Neural cell (in vitro differentiated cells): Measurements from ENCODE around the gene RAB40B. TPM values are rescaled to one million over a fixed set of nuclear protein-coding genes. Genes with fewer than 3 reads are reported as not detected.

Source experiments
- H2AFZ ChIP-seq: fragments of 200-600, 300-800 bp; sonication (generic), shearing (Covaris generic); 2 replicates; pipeline ENCODE4 v1.6.0; 2014; ENCODE audit warnings: low read depth, mild to moderate bottlenecking, antibody characterized with exemption, low read length, moderate library complexity
- H3F3A ChIP-seq: fragments of 200-600 bp; shearing (Covaris generic); 2 replicates; pipeline ENCODE4 v1.6.1; 2016; ENCODE audit warnings: mild to moderate bottlenecking, moderate library complexity, mixed read lengths, antibody characterized with exemption, low read length; ENCODE audit not compliant: insufficient read depth, poor library complexity, severe bottlenecking
- H3K27ac ChIP-seq: fragments of 200-600, 300-800 bp; sonication (generic), shearing (Covaris generic); 2 replicates; pipeline ENCODE4 v1.5.1; 2014; ENCODE audit warnings: mild to moderate bottlenecking, low read length, moderate library complexity
- H3K27me3 ChIP-seq: fragments of 300-800, 200-600 bp; sonication (generic), shearing (Covaris generic); 2 replicates; pipeline ENCODE4 v1.6.0; 2014; ENCODE audit warnings: mild to moderate bottlenecking, low read depth, low read length, moderate library complexity; ENCODE audit not compliant: insufficient read depth
- H3K36me3 ChIP-seq: fragments of 300-800, 200-600 bp; sonication (generic), shearing (Covaris generic); 2 replicates; pipeline ENCODE4 v1.5.1; 2014; ENCODE audit warnings: mild to moderate bottlenecking, antibody characterized with exemption, low read length, moderate library complexity; ENCODE audit not compliant: insufficient read depth
- H3K4me2 ChIP-seq: fragments of 300-800, 200-600 bp; sonication (generic), shearing (Covaris generic); 2 replicates; pipeline ENCODE4 v1.6.0; 2014; ENCODE audit warnings: mild to moderate bottlenecking, low read length
- H3K4me3 ChIP-seq: fragments of 300-800, 200-600 bp; sonication (generic), shearing (Covaris generic); 2 replicates; pipeline ENCODE4 v1.5.1; 2014; ENCODE audit warnings: mild to moderate bottlenecking, low read length, moderate library complexity
- H3K79me2 ChIP-seq: fragments of 200-600 bp; shearing (Covaris generic); replicated peaks from 2 replicates; pipeline ENCODE4 v1.6.0; 2014; ENCODE audit warnings: mild to moderate bottlenecking, low read length, moderate library complexity; ENCODE audit not compliant: insufficient read depth
- H3K9ac ChIP-seq: fragments of 300-800, 200-600 bp; sonication (generic), shearing (Covaris generic); 2 replicates; pipeline ENCODE4 v1.6.1; 2016; ENCODE audit warnings: mild to moderate bottlenecking, low read length, mixed read lengths
- H3K9me2 ChIP-seq: fragments of 200-600 bp; shearing (Covaris generic); 2 replicates; pipeline ENCODE4 v1.6.1; 2016; ENCODE audit warnings: mild to moderate bottlenecking, low read length, mixed read lengths; ENCODE audit not compliant: insufficient read depth
- H3K9me3 ChIP-seq: fragments of 200-600, 300-800 bp; sonication (generic), shearing (Covaris generic); 2 replicates; pipeline ENCODE4 v1.6.1; 2016; ENCODE audit warnings: mild to moderate bottlenecking, mixed run types, low read length, moderate library complexity, mixed read lengths
- H4K20me1 ChIP-seq: fragments of 200-600 bp; shearing (Covaris generic); 2 replicates; pipeline ENCODE4 v1.6.1; 2016; ENCODE audit warnings: mild to moderate bottlenecking, mixed run types; ENCODE audit not compliant: insufficient read depth
- EP300 ChIP-seq: fragments of 450-650 bp; conservative IDR thresholded peaks from 2 replicates; pipeline ENCODE4 v1.6.1; 2014; ENCODE audit warnings: antibody characterized with exemption, mild to moderate bottlenecking, moderate library complexity; ENCODE audit not compliant: poor library complexity, severe bottlenecking
- EZH2 ChIP-seq: fragments of 200-600, 300-800 bp; shearing (Covaris generic), sonication (generic); IDR thresholded peaks from 2 replicates; pipeline ENCODE4 v1.6.1; 2014; ENCODE audit warnings: antibody characterized with exemption, low read length, borderline replicate concordance, mild to moderate bottlenecking; ENCODE audit not compliant: insufficient read depth, poor library complexity, severe bottlenecking
- MXI1 ChIP-seq: fragments of 450-650 bp; conservative IDR thresholded peaks from 2 replicates; pipeline ENCODE4 v1.6.1; 2014; ENCODE audit warnings: antibody characterized with exemption, mild to moderate bottlenecking; ENCODE audit not compliant: poor library complexity, severe bottlenecking
- POLR2AphosphoS5 ChIP-seq: IDR thresholded peaks from 2 replicates; pipeline ENCODE4 v1.6.1; 2012
- RAD21 ChIP-seq: fragments of 450-650 bp; conservative IDR thresholded peaks from 2 replicates; pipeline ENCODE4 v1.6.1; 2014; ENCODE audit warnings: antibody characterized with exemption, mild to moderate bottlenecking, moderate library complexity
- SMC3 ChIP-seq: fragments of 450-650 bp; conservative IDR thresholded peaks from 2 replicates; pipeline ENCODE4 v1.6.1; 2014; ENCODE audit warnings: antibody characterized with exemption, mild to moderate bottlenecking, moderate library complexity; ENCODE audit not compliant: poor library complexity
- TAF1 ChIP-seq: IDR thresholded peaks from 2 replicates; pipeline ENCODE4 v1.6.1; 2012; ENCODE audit warnings: low read depth
- polyA plus RNA-seq: library from polyadenylated mRNA; depleted of rRNA; stranded (reverse); fragments of >200 nt; gene quantifications from 2 replicates; pipeline ENCODE4 v1.2.3, GENCODE V29; 2014
- TF ChIP-seq, protein P1 (sequence below): fragments of 450-650 bp; IDR thresholded peaks from 2 replicates; pipeline ENCODE4 v1.5.1; 2014; ENCODE audit warnings: antibody characterized with exemption, mild to moderate bottlenecking, moderate library complexity; ENCODE audit not compliant: poor library complexity, severe bottlenecking
- TF ChIP-seq, protein P2 (sequence below): IDR thresholded peaks from 2 replicates; pipeline ENCODE4 v1.6.1; 2012; ENCODE audit warnings: borderline replicate concordance

The RAB40B gene
- polyA plus RNA-seq, 1 donor from 2014 or later: 37.2 TPM

DNA sequence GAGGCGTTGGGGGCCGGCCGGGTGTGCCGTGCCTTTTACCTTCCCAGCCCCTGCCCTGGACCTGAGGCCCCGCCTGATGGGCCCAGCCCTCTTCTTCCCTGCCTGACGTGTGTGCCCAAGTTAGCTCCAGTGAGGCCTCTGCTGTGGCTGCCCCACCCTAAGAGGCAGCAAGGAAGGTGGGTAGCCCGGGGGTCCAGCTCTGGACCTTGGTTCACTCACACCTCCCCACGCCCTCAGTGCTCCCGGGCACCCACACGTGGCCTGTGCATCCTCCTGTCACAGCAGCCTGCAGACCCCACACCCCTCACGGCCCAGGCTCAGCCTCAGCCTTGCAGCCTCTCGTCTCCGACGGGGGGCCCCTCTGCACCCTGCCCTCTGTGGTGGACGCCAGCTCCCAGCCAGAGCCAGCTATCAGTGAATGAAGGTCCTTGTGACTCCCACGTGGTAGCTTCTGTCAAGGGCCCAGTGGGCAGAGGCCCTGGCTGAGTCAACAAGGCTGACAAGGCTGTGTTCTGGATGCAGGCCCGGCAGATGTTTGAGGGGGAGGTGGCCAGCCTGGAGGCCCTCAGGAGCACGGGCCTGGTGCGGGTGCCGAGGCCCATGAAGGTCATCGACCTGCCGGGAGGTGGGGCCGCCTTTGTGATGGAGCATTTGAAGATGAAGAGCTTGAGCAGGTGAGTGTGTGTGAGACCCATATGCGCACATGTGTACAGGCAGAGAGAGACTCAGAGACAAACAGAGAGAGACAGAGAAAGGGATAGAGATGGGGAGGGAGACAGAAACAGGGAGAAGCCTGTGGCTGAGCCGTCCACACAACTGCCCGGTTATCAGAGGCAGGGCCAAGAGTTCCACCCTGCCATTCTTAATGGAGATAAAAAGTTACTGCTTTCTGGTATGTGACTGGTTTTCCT is 39.7 kb upstream of the RAB40B start (continued):
- TF ChIP-seq, protein P1, sequence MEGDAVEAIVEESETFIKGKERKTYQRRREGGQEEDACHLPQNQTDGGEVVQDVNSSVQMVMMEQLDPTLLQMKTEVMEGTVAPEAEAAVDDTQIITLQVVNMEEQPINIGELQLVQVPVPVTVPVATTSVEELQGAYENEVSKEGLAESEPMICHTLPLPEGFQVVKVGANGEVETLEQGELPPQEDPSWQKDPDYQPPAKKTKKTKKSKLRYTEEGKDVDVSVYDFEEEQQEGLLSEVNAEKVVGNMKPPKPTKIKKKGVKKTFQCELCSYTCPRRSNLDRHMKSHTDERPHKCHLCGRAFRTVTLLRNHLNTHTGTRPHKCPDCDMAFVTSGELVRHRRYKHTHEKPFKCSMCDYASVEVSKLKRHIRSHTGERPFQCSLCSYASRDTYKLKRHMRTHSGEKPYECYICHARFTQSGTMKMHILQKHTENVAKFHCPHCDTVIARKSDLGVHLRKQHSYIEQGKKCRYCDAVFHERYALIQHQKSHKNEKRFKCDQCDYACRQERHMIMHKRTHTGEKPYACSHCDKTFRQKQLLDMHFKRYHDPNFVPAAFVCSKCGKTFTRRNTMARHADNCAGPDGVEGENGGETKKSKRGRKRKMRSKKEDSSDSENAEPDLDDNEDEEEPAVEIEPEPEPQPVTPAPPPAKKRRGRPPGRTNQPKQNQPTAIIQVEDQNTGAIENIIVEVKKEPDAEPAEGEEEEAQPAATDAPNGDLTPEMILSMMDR: no peak

DNA sequence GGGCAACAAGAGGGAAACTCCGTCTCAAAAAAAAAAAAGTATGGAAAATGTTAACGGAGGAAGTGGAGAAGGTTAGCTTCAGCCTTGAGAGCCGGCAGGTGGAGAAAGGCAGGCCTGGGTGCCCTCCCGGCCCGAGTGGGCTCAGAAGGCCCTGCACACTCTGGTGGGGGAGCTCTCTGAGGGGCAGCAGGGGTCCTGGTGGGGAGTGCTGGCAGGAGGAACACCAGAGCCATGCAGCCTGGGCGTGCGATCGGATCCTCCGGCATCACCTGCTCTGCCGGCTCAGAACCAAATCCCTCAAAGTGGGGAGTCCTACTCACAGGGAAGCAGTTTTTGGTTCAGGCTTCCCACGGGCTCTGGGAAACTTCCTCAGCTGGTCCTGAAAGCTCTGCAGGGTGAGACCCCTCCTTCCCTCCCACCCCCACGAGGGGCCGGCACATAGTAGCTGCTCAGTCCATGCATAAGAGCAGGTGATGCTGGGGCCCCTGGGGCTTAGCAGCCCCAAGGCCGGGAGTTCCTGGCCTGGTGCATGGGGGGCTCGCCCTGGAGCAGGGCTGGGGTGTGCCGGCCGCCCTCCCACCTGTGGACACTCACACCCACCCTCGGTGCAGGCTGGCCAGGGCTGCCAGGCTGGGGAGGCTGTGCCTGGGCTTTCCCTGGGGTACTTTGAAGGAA is 38.1 kb upstream of the RAB40B start:
- no peak overlapping the region for H2AFZ ChIP-seq
- no peaks in the 10 kb centered on the region for H3F3A ChIP-seq
- no peak overlapping the region for H3K9ac ChIP-seq
- TF ChIP-seq, protein P1: no peak
- no peak for TF ChIP-seq RAD21
- TF ChIP-seq EP300: no peak
- TF ChIP-seq TAF1: no peak
- TF ChIP-seq EZH2: no peak
- TF ChIP-seq POLR2AphosphoS5: no peak
- TF ChIP-seq SMC3: no peak
- TF ChIP-seq, protein P2, sequence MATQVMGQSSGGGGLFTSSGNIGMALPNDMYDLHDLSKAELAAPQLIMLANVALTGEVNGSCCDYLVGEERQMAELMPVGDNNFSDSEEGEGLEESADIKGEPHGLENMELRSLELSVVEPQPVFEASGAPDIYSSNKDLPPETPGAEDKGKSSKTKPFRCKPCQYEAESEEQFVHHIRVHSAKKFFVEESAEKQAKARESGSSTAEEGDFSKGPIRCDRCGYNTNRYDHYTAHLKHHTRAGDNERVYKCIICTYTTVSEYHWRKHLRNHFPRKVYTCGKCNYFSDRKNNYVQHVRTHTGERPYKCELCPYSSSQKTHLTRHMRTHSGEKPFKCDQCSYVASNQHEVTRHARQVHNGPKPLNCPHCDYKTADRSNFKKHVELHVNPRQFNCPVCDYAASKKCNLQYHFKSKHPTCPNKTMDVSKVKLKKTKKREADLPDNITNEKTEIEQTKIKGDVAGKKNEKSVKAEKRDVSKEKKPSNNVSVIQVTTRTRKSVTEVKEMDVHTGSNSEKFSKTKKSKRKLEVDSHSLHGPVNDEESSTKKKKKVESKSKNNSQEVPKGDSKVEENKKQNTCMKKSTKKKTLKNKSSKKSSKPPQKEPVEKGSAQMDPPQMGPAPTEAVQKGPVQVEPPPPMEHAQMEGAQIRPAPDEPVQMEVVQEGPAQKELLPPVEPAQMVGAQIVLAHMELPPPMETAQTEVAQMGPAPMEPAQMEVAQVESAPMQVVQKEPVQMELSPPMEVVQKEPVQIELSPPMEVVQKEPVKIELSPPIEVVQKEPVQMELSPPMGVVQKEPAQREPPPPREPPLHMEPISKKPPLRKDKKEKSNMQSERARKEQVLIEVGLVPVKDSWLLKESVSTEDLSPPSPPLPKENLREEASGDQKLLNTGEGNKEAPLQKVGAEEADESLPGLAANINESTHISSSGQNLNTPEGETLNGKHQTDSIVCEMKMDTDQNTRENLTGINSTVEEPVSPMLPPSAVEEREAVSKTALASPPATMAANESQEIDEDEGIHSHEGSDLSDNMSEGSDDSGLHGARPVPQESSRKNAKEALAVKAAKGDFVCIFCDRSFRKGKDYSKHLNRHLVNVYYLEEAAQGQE: no peak
- TF ChIP-seq MXI1: no peak
- H3K9me2 ChIP-seq: no peaks in the 10 kb centered on the region
- no peak overlapping the region for H3K27ac ChIP-seq
- H3K27me3 ChIP-seq: no peaks in the 10 kb centered on the region
- no peaks in the 10 kb centered on the region for H4K20me1 ChIP-seq
- H3K9me3 ChIP-seq: peaks cover 10% of the 10 kb centered on the region
- peak overlapping the region; percentile 79 for H3K4me3 ChIP-seq
- no peaks in the 10 kb centered on the region for H3K79me2 ChIP-seq
- no peak overlapping the region for H3K4me2 ChIP-seq
- peaks cover 11% of the 10 kb centered on the region for H3K36me3 ChIP-seq
